AG09319 (cell line): ENCODE measurements around the gene IKZF1.

Source experiments
- DNase-seq: peaks from one replicate; pipeline ENCODE4 v3.0.0-alpha.2; 2010; ENCODE audit warnings: low read depth; ENCODE audit errors: extremely low read depth
- CTCF ChIP-seq: IDR thresholded peaks from 2 replicates; pipeline ENCODE4 v1.5.1; 2011; ENCODE audit warnings: low read depth, mild to moderate bottlenecking, inconsistent platforms, low read length, moderate library complexity

The IKZF1 gene

GRCh38 chr7:50295133-50295532 lies 9.4 kb upstream of the IKZF1 start:
- no peak for TF ChIP-seq CTCF
- no peak for DNase-seq

- no peak for DNase-seq
- no peak for TF ChIP-seq CTCF
Observed at GRCh38 chr7:50296799-50297198, 7.7 kb upstream of the IKZF1 start.

GRCh38 chr7:50298811-50299562 lies 5.5 kb upstream of the IKZF1 start:
- no peak for DNase-seq
- TF ChIP-seq CTCF = no peak

GRCh38 chr7:50300336-50300735 lies 4.2 kb upstream of the IKZF1 start:
- TF ChIP-seq CTCF = no peak
- no peak for DNase-seq

GRCh38 chr7:50302486-50303334 lies 1.8 kb upstream of the IKZF1 start:
- no peak for TF ChIP-seq CTCF
- DNase-seq = no peak

- no peak for DNase-seq
- no peak for TF ChIP-seq CTCF
Observed at GRCh38 chr7:50303335-50304128, 984 bp upstream of the IKZF1 start.
